ENCODE data around the gene COG8. TPM values are rescaled to one million over a fixed set of nuclear protein-coding genes. Genes with fewer than 3 reads are reported as not detected.

The COG8 gene
- polyA plus RNA-seq, 3 donors = 11.9 to 24.1 (median 21.6) TPM

DNA sequence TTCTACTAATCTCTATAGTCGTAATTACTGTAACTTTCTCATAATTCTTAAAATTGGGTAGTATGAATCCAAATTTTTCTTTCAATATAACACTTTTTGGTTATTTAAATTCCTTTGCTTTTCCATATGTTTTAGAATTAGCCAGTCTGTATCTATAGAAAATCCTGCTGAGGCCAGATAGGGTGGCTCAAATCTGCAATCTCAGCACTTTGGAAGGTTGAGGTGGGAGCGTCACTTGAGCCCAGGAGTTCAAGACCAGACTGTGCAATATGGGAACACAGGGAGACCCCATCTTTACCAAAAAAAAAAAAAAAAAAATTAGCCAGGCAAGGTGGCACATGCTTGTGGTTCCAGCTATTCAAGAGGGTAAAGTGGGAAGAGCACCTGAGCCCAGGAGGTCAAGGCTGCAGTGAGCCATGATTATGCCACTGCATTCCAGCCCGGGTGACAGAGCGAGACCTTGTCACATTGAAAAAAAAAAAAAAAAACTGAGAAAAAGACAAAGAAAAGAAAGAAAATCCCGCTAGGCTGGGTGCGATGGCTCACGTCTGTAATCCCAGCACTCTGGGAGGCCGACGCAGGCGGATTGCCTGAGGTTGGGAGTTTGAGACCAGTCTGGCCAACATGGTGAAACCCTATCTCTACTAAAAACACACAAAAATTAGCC, 37.2 kb upstream of the COG8 start:
- Histone ChIP-seq H4K20me1 (ENCODE audit: insufficient read depth, low read length) (peaks cover 33% of the 10 kb centered on the region), H3K9me3 (replicated peaks in 1 of 2; ENCODE audit: control insufficient read depth in 1 of 2, insufficient read depth in 1 of 2, low read length in 2 of 2) (no peaks in the 10 kb centered on the region), H3K27ac (ENCODE audit: low read depth in 1 of 2, low read length in 2 of 2) (no peak overlapping the region), H2AFZ (ENCODE audit: insufficient read depth, low read depth, low read length, poor library complexity, severe bottlenecking) (no peak overlapping the region), H3K36me3 (replicated peaks in 1 of 2; ENCODE audit: control insufficient read depth in 1 of 2, insufficient read depth in 2 of 2, low read length in 2 of 2) (peaks cover 36 to 91% of the 10 kb centered on the region in 2 donors), H3K9ac (ENCODE audit: insufficient read depth, low read length, poor library complexity, severe bottlenecking) (no peak overlapping the region), H3K4me1 (ENCODE audit: control insufficient read depth in 1 of 2, insufficient read depth in 2 of 2, low read length in 2 of 2) (peaks cover 3 to 8% of the 10 kb centered on the region in 2 donors), H3K79me2 (ENCODE audit: insufficient read depth, low read length) (peaks cover 16% of the 10 kb centered on the region), H3K4me3 (replicated peaks in 1 of 3; ENCODE audit: low read depth in 2 of 3, low read length in 3 of 3) (no peak overlapping the region), H3K27me3 (ENCODE audit: control insufficient read depth in 2 of 2, insufficient read depth in 2 of 2, low read length in 2 of 2) (no peaks in the 10 kb centered on the region), H3K4me2 (replicated peaks; ENCODE audit: extremely low read depth, low read length, poor library complexity, severe bottlenecking) (no peak overlapping the region)
- no peak for DNase-seq
- TF ChIP-seq, protein P1, sequence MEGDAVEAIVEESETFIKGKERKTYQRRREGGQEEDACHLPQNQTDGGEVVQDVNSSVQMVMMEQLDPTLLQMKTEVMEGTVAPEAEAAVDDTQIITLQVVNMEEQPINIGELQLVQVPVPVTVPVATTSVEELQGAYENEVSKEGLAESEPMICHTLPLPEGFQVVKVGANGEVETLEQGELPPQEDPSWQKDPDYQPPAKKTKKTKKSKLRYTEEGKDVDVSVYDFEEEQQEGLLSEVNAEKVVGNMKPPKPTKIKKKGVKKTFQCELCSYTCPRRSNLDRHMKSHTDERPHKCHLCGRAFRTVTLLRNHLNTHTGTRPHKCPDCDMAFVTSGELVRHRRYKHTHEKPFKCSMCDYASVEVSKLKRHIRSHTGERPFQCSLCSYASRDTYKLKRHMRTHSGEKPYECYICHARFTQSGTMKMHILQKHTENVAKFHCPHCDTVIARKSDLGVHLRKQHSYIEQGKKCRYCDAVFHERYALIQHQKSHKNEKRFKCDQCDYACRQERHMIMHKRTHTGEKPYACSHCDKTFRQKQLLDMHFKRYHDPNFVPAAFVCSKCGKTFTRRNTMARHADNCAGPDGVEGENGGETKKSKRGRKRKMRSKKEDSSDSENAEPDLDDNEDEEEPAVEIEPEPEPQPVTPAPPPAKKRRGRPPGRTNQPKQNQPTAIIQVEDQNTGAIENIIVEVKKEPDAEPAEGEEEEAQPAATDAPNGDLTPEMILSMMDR (IDR thresholded peaks at IDR 0.05) = no peak
- H3K27ac Mint-ChIP-seq = no peak overlapping the region
- H3K27me3 Mint-ChIP-seq (ENCODE audit: low read depth in 3 of 3) = peaks cover 0 to 1% (median 0%) of the 10 kb centered on the region in 3 donors
- H3K36me3 Mint-ChIP-seq = peaks cover 55 to 67% of the 10 kb centered on the region in 2 donors
- no peaks in the 10 kb centered on the region for H3K9me3 Mint-ChIP-seq
- intact Hi-C loops (cut with micrococcal nuclease) = no loop called here
- H3K4me3 Mint-ChIP-seq = no peak overlapping the region
- WGBS (ENCODE audit: insufficient coverage) = no CpG with 5 or more reads among the region's 10 CpGs
- peaks cover 4% of the 10 kb centered on the region for H3K4me1 Mint-ChIP-seq

GRCh38 chr16:69373019-69373418, 33.7 kb upstream of the COG8 start:
- WGBS (ENCODE audit: insufficient coverage) = no CpG with 5 or more reads among the region's 1 CpG
- Histone ChIP-seq H3K9ac (ENCODE audit: insufficient read depth, low read length, poor library complexity, severe bottlenecking) (no peak overlapping the region), H3K27me3 (ENCODE audit: control insufficient read depth in 2 of 2, insufficient read depth in 2 of 2, low read length in 2 of 2) (no peaks in the 10 kb centered on the region), H4K20me1 (ENCODE audit: insufficient read depth, low read length) (peaks cover 17% of the 10 kb centered on the region), H3K4me2 (replicated peaks; ENCODE audit: extremely low read depth, low read length, poor library complexity, severe bottlenecking) (no peak overlapping the region), H3K9me3 (replicated peaks in 1 of 2; ENCODE audit: control insufficient read depth in 1 of 2, insufficient read depth in 1 of 2, low read length in 2 of 2) (no peaks in the 10 kb centered on the region), H3K4me1 (ENCODE audit: control insufficient read depth in 1 of 2, insufficient read depth in 2 of 2, low read length in 2 of 2) (no peaks in the 10 kb centered on the region), H3K27ac (ENCODE audit: low read depth in 1 of 2, low read length in 2 of 2) (no peak overlapping the region), H3K36me3 (replicated peaks in 1 of 2; ENCODE audit: control insufficient read depth in 1 of 2, insufficient read depth in 2 of 2, low read length in 2 of 2) (peaks cover 46 to 92% of the 10 kb centered on the region in 2 donors), H2AFZ (ENCODE audit: insufficient read depth, low read depth, low read length, poor library complexity, severe bottlenecking) (no peak overlapping the region), H3K4me3 (replicated peaks in 1 of 3; ENCODE audit: low read depth in 2 of 3, low read length in 3 of 3) (no peak overlapping the region), H3K79me2 (ENCODE audit: insufficient read depth, low read length) (peaks cover 2% of the 10 kb centered on the region)
- peaks cover 0 to 3% (median 0%) of the 10 kb centered on the region in 3 donors for H3K27me3 Mint-ChIP-seq (ENCODE audit: low read depth in 3 of 3)
- intact Hi-C loops (cut with micrococcal nuclease) = no loop called here
- H3K36me3 Mint-ChIP-seq = peaks cover 63 to 75% of the 10 kb centered on the region in 2 donors
- TF ChIP-seq, protein P1 (IDR thresholded peaks at IDR 0.05) = no peak
- DNase-seq = no peak
- no peak overlapping the region for H3K4me3 Mint-ChIP-seq
- peaks cover 0 to 2% (median 0%) of the 10 kb centered on the region in 7 donors for H3K9me3 Mint-ChIP-seq
- H3K27ac Mint-ChIP-seq = peak overlapping the region in 2 of 7 donors; percentile 6 to 57
- no peaks in the 10 kb centered on the region for H3K4me1 Mint-ChIP-seq
